ENCODE measurements around the gene ACBD3.

The ACBD3 gene

DNA sequence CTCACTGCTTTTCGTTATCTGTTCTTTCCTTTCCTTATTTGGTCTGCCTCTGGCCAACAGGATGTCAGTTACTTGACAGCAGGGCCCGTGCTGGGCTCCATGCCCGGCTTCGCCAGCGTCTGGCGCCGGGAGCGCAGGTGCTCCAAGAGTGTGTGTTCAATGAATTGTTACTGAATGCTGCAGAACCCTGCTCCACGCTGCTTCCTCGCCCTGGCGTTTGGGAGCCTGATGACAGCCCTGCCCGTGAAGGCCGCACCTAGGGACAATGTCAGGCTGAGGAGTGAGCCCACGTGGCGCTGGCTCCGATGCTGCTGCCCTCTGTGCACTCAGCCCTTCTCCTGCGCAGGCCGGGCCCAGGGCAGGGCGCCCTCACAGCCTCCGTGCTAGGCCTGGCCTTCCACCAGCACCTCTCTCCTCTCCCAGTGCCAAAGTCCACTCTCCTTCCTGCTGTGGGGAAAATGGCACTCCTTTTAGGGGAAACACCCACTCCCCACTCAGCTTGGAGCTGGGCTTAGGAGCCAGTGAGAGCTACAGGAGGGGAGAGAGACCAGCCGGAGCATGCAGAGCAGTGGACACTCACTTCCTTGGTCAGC lies 51.4 kb downstream of the ACBD3 start:
- H3K36me3 Mint-ChIP-seq: peaks cover 3 to 9% of the 10 kb centered on the region in 2 donors
- peaks cover 4 to 9% of the 10 kb centered on the region in 2 donors for H3K9me3 Mint-ChIP-seq
- ATAC-seq (replicated peaks) (no peak), DNase-seq (no peak)
- H3K4me1 Mint-ChIP-seq: peaks cover 33 to 58% of the 10 kb centered on the region in 2 donors
- peak overlapping the region; percentile 77 for H3K27ac Mint-ChIP-seq
- no peak overlapping the region for H3K4me3 Mint-ChIP-seq
- H3K27me3 Mint-ChIP-seq: no peaks in the 10 kb centered on the region

GRCh38 chr1:226134170-226135058 lies 52.1 kb downstream of the ACBD3 start:
- Mint-ChIP-seq H3K9me3 (peaks cover 4 to 9% of the 10 kb centered on the region in 2 donors), H3K27ac (peak overlapping the region; percentile 96), H3K27me3 (no peaks in the 10 kb centered on the region), H3K4me3 (no peak overlapping the region), H3K4me1 (peaks cover 33 to 62% of the 10 kb centered on the region in 2 donors), H3K36me3 (peaks cover 3 to 9% of the 10 kb centered on the region in 2 donors)
- DNase-seq (no peak), ATAC-seq (replicated peaks) (no peak)

GRCh38 chr1:226133504-226134123 lies 52.9 kb downstream of the ACBD3 start:
- no peak for ATAC-seq (replicated peaks)
- Mint-ChIP-seq H3K4me1 (peaks cover 36 to 67% of the 10 kb centered on the region in 2 donors), H3K36me3 (peaks cover 3 to 9% of the 10 kb centered on the region in 2 donors), H3K27ac (peak overlapping the region; percentile 96), H3K27me3 (no peaks in the 10 kb centered on the region), H3K9me3 (peaks cover 4 to 9% of the 10 kb centered on the region in 2 donors), H3K4me3 (peak overlapping the region; percentile 15 to 50)
- no peak for DNase-seq

- peak overlapping the region; percentile 49 to 71 for H3K4me3 Mint-ChIP-seq
- ATAC-seq (replicated peaks): peak; percentile 84 to 89
- H3K27me3 Mint-ChIP-seq: no peaks in the 10 kb centered on the region
- DNase-seq: no peak
- peaks cover 3 to 9% of the 10 kb centered on the region in 2 donors for H3K36me3 Mint-ChIP-seq
- peaks cover 39 to 74% of the 10 kb centered on the region in 2 donors for H3K4me1 Mint-ChIP-seq
- H3K9me3 Mint-ChIP-seq: peaks cover 4 to 9% of the 10 kb centered on the region in 2 donors
- peak overlapping the region; percentile 96 for H3K27ac Mint-ChIP-seq
Observed at GRCh38 chr1:226132728-226133503, 53.6 kb downstream of the ACBD3 start.

DNA sequence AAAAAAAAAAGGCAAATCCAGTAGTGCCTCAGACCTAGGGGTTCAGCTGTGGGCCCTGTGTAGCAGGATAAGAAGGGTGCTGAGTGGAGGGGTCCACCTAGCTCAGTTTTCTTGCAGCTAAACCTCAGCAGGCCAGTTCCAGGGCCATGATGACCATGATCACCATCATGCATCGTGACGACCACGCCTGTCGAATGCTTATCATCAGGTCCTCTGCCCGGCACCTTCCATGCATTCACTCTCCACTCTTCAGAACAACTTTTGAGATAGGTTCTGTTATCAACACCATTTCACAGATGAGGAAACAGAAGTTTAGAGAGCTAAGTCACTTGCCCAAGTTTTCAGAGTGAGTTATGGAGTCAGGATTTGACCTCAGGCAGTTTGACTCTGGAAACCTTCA lies 54.9 kb downstream of the ACBD3 start:
- ATAC-seq (replicated peaks) (no peak), DNase-seq (no peak)
- H3K4me3 Mint-ChIP-seq: no peak overlapping the region
- peak overlapping the region; percentile 96 for H3K27ac Mint-ChIP-seq
- peaks cover 3 to 5% of the 10 kb centered on the region in 2 donors for H3K36me3 Mint-ChIP-seq
- H3K27me3 Mint-ChIP-seq: no peaks in the 10 kb centered on the region
- peaks cover 4 to 9% of the 10 kb centered on the region in 2 donors for H3K9me3 Mint-ChIP-seq
- H3K4me1 Mint-ChIP-seq: peaks cover 44 to 84% of the 10 kb centered on the region in 2 donors

GRCh38 chr1:226129230-226129629 lies 57.3 kb downstream of the ACBD3 start:
- no peak overlapping the region for H3K27ac Mint-ChIP-seq
- H3K4me1 Mint-ChIP-seq: peaks cover 44 to 85% of the 10 kb centered on the region in 2 donors
- no peak for DNase-seq
- ATAC-seq (replicated peaks): no peak
- H3K4me3 Mint-ChIP-seq: no peak overlapping the region
- peaks cover 3 to 5% of the 10 kb centered on the region in 2 donors for H3K36me3 Mint-ChIP-seq
- H3K9me3 Mint-ChIP-seq: peaks cover 4 to 9% of the 10 kb centered on the region in 2 donors
- no peaks in the 10 kb centered on the region for H3K27me3 Mint-ChIP-seq

DNA sequence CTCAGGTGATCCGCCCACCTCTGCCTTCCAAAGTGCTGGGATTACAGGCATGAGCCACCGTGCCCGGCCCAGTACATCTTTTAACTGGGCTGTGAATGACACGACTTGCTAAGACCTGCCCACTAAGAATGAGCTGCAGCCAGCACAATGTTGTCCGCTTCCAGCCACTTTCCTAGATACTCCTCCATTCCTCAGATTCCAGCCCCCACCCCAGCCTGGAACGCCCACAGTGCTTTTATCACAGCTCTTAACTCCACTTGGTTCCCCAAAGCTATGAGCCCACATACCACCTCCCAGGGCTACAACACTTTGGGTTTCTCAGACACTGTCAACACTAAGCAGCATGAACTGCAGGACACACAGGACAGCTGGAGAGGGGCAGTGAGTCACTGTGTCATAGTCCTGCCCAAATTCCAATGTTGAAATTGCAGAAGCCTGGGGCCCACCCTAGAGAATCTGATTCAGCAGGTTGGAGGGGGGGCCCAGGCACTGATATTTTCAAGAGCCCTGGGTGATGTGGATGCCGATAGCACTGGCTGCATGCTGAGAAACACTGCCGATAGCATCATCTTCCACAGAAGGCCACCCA lies 58.0 kb downstream of the ACBD3 start:
- no peaks in the 10 kb centered on the region for H3K27me3 Mint-ChIP-seq
- H3K27ac Mint-ChIP-seq: peak overlapping the region; percentile 92
- peaks cover 4 to 9% of the 10 kb centered on the region in 2 donors for H3K9me3 Mint-ChIP-seq
- peaks cover 44 to 85% of the 10 kb centered on the region in 2 donors for H3K4me1 Mint-ChIP-seq
- DNase-seq (no peak), ATAC-seq (replicated peaks) (no peak)
- H3K36me3 Mint-ChIP-seq: peaks cover 3 to 5% of the 10 kb centered on the region in 2 donors
- peak overlapping the region; percentile 66 to 84 for H3K4me3 Mint-ChIP-seq

GRCh38 chr1:226126824-226127569 lies 59.5 kb downstream of the ACBD3 start:
- H3K9me3 Mint-ChIP-seq: peaks cover 1 to 3% of the 10 kb centered on the region in 2 donors
- peak overlapping the region; percentile 75 to 84 for H3K4me3 Mint-ChIP-seq
- ATAC-seq (replicated peaks) (no peak), DNase-seq (no peak)
- H3K36me3 Mint-ChIP-seq: peaks cover 0 to under 1% of the 10 kb centered on the region in 2 donors
- peak overlapping the region; percentile 92 for H3K27ac Mint-ChIP-seq
- no peaks in the 10 kb centered on the region for H3K27me3 Mint-ChIP-seq
- peaks cover 40 to 82% of the 10 kb centered on the region in 2 donors for H3K4me1 Mint-ChIP-seq

DNA sequence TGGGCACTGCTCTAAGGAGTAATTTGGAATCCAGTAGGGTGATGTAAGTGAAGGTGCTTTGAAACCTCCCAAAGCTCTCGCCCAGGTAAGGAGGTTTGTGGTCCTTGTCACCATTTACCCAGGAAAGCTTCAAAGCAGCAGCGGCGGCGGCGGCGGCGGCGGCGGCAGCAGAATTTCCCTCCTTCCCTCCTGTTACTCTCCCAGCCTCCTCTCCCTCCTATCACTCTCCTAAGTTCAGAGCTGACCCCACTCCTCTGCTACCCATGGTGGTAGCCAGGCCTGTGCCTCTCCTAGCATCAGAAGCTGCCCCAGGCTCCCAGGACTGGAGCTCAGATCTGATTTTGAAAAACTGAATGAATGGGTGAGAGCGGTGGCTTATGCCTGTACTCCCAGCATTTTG lies 60.7 kb downstream of the ACBD3 start:
- Mint-ChIP-seq H3K27ac (no peak overlapping the region), H3K4me3 (no peak overlapping the region), H3K36me3 (no peaks in the 10 kb centered on the region), H3K4me1 (peaks cover 42 to 81% of the 10 kb centered on the region in 2 donors), H3K9me3 (peaks cover 0 to 3% of the 10 kb centered on the region in 2 donors), H3K27me3 (no peaks in the 10 kb centered on the region)
- DNase-seq (no peak), ATAC-seq (replicated peaks) (no peak)

GRCh38 chr1:226125097-226125630 lies 61.4 kb downstream of the ACBD3 start:
- Mint-ChIP-seq H3K4me3 (no peak overlapping the region), H3K27me3 (no peaks in the 10 kb centered on the region), H3K9me3 (no peaks in the 10 kb centered on the region), H3K36me3 (no peaks in the 10 kb centered on the region), H3K4me1 (peaks cover 44 to 81% of the 10 kb centered on the region in 2 donors), H3K27ac (peak overlapping the region; percentile 67)
- DNase-seq (peak; percentile 77), ATAC-seq (replicated peaks) (peak; percentile 25 to 27)

- no peaks in the 10 kb centered on the region for H3K27me3 Mint-ChIP-seq
- H3K27ac Mint-ChIP-seq: peak overlapping the region; percentile 96
- DNase-seq (no peak), ATAC-seq (replicated peaks) (no peak)
- H3K9me3 Mint-ChIP-seq: no peaks in the 10 kb centered on the region
- H3K4me1 Mint-ChIP-seq: peaks cover 55 to 87% of the 10 kb centered on the region in 2 donors
- peak overlapping the region in 1 of 2 donors; percentile 83 for H3K4me3 Mint-ChIP-seq
- H3K36me3 Mint-ChIP-seq: no peaks in the 10 kb centered on the region
Observed at GRCh38 chr1:226123591-226124471, 62.7 kb downstream of the ACBD3 start.

GRCh38 chr1:226123212-226123560 lies 63.4 kb downstream of the ACBD3 start:
- no peaks in the 10 kb centered on the region for H3K36me3 Mint-ChIP-seq
- ATAC-seq (replicated peaks) (no peak), DNase-seq (no peak)
- peak overlapping the region; percentile 83 to 85 for H3K4me3 Mint-ChIP-seq
- peak overlapping the region; percentile 96 for H3K27ac Mint-ChIP-seq
- H3K9me3 Mint-ChIP-seq: no peaks in the 10 kb centered on the region
- H3K4me1 Mint-ChIP-seq: peaks cover 56 to 87% of the 10 kb centered on the region in 2 donors
- no peaks in the 10 kb centered on the region for H3K27me3 Mint-ChIP-seq
